Measurements from ENCODE around the gene DNAJC6. TPM values are rescaled to one million over a fixed set of nuclear protein-coding genes. Genes with fewer than 3 reads are reported as not detected.
A peak's percentile ranks its signal among the peaks of the same experiment; 100 is the strongest.

DNAJC6 gene
- total and polyA plus RNA-seq, 2 of the 13 experiments (the other 11 are each of a cell fraction or from before 2014, with no cell fraction given) = 1.0 to 1.6 TPM

DNA sequence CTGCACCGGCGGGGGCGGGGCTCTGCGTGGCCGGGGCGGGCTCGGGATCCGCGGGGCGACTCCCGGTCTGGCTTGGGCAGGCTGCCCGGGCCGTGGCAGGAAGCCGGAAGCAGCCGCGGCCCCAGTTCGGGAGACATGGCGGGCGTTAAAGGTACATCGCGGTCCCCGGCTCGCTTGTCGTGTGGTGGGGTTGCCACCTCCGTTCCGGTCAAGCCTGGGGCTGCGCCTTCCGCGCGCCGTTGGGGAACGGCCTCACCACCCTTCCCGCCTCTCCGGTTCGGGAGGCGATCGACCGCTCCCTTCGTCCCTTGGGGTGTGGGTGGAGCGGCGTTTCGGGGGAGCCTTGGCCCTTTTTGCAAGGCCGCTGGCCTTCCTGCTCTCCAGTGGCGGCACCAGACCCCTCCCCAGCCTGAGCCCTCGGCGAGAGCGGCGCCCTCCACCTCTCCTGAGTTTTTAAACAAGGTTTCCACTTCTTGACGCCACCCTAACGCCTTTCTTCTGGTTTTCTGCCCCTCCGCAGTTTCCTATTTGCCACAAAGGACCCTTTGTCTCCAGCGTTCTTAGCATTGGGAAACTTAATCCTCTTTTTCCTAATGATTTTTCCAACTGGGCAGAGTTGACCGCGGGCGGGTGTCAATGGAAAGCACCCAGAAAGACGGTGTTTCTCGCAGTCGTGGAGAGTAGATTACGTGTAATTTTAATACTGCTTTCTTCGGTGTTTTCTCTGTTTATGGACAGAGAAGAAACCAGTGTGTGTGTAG, 111.4 kb downstream of the DNAJC6 start, which contains the start of the genes LEPR and LEPROT (continued):
- TF ChIP-seq YY1 (IDR thresholded peaks at IDR 0.05; ENCODE audit: insufficient read depth, insufficient replicate concordance, low read depth, low read length) (peak; percentile 93), KLF11 (CRISPR knock-in tag; IDR thresholded peaks at IDR 0.05) (0 out of 2 replicates have a peak, but pooled peaks have one; percentile 16), ZNF282 (IDR thresholded peaks at IDR 0.05; ENCODE audit: partially characterized antibody) (no peak), ZBTB7A (CRISPR knock-in tag; IDR thresholded peaks at IDR 0.05) (peak; percentile 94), MED8 (CRISPR knock-in tag; IDR thresholded peaks at IDR 0.05; ENCODE audit: insufficient replicate concordance) (no peak), ZNF547 (CRISPR knock-in tag; IDR thresholded peaks at IDR 0.05) (peak; percentile 78), EP300 (IDR thresholded peaks at IDR 0.05; ENCODE audit: low read depth in 2 of 2, low read length in 2 of 2) (0 out of 4 replicates have a peak, but pooled peaks of 1 of the 2 experiments have one; percentile 5), EP300 (CRISPR knock-in tag; IDR thresholded peaks at IDR 0.05; ENCODE audit: borderline replicate concordance) (no peak), POLR2A (IDR thresholded peaks at IDR 0.05; ENCODE audit: insufficient read depth in 1 of 2, low read depth in 2 of 2, low read length in 2 of 2) (peak; percentile 89 to 91), SMARCC2 (IDR thresholded peaks at IDR 0.05) (no peak), PRDM10 (CRISPR knock-in tag; IDR thresholded peaks at IDR 0.05; ENCODE audit: low read depth) (no peak), SAFB2 (CRISPR knock-in tag; IDR thresholded peaks at IDR 0.05; ENCODE audit: borderline replicate concordance, low read depth) (peak; percentile 61; the same call in 1 of the 2 replicates), ZMAT3 (CRISPR knock-in tag; conservative IDR thresholded peaks at IDR 0.05) (0 out of 2 replicates have a peak, but pooled peaks have one; percentile 66), ARNT2 (CRISPR knock-in tag; IDR thresholded peaks at IDR 0.05; ENCODE audit: low read depth) (peak; percentile 85; the same call in 1 of the 2 replicates), XRCC5 (optimal IDR thresholded peaks at IDR 0.05; ENCODE audit: low read length) (peak; percentile 67), ZFP37 (CRISPR knock-in tag; IDR thresholded peaks at IDR 0.05; ENCODE audit: borderline replicate concordance) (no peak; the same call in 1 of the 2 replicates), ZFP1 (CRISPR knock-in tag; IDR thresholded peaks at IDR 0.05) (no peak), ZNF225 (CRISPR knock-in tag; IDR thresholded peaks at IDR 0.05) (peak; percentile 72), SMYD3 (CRISPR knock-in tag; IDR thresholded peaks at IDR 0.05) (no peak)
- TF ChIP-seq, protein P1, sequence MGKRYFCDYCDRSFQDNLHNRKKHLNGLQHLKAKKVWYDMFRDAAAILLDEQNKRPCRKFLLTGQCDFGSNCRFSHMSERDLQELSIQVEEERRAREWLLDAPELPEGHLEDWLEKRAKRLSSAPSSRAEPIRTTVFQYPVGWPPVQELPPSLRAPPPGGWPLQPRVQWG (CRISPR knock-in tag; IDR thresholded peaks at IDR 0.05; ENCODE audit: borderline replicate concordance, low read depth) = no peak
- TF ChIP-seq, protein P2, sequence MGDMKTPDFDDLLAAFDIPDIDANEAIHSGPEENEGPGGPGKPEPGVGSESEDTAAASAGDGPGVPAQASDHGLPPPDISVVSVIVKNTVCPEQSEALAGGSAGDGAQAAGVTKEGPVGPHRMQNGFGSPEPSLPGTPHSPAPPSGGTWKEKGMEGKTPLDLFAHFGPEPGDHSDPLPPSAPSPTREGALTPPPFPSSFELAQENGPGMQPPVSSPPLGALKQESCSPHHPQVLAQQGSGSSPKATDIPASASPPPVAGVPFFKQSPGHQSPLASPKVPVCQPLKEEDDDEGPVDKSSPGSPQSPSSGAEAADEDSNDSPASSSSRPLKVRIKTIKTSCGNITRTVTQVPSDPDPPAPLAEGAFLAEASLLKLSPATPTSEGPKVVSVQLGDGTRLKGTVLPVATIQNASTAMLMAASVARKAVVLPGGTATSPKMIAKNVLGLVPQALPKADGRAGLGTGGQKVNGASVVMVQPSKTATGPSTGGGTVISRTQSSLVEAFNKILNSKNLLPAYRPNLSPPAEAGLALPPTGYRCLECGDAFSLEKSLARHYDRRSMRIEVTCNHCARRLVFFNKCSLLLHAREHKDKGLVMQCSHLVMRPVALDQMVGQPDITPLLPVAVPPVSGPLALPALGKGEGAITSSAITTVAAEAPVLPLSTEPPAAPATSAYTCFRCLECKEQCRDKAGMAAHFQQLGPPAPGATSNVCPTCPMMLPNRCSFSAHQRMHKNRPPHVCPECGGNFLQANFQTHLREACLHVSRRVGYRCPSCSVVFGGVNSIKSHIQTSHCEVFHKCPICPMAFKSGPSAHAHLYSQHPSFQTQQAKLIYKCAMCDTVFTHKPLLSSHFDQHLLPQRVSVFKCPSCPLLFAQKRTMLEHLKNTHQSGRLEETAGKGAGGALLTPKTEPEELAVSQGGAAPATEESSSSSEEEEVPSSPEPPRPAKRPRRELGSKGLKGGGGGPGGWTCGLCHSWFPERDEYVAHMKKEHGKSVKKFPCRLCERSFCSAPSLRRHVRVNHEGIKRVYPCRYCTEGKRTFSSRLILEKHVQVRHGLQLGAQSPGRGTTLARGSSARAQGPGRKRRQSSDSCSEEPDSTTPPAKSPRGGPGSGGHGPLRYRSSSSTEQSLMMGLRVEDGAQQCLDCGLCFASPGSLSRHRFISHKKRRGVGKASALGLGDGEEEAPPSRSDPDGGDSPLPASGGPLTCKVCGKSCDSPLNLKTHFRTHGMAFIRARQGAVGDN (CRISPR knock-in tag; IDR thresholded peaks at IDR 0.05) = peak; percentile 87
